IMR-90 (cell line): ENCODE data around the gene CCDC60. TPM values are rescaled to one million over a fixed set of nuclear protein-coding genes. Genes with fewer than 3 reads are reported as not detected.

Experiments used
- ATAC-seq: fragments of 200-7000 bp; cut with Tn5 transposase; 2 replicates; pipeline ENCODE4 v1.9.1; 2020; ENCODE audit warnings: low read depth, mild to moderate bottlenecking, moderate library complexity
- BruUV-seq: library from RNA; stranded (reverse); fragments of 400-500 nt; replicated peaks from 2 replicates; lab custom pipeline; 2021; lab: Mats Ljungman, UMichigan
- CTCF ChIA-PET: fragments of 300-600 bp; formaldehyde crosslinking; extraction: SDS; loops from one replicate; lab custom pipeline; 2021; ENCODE audit warnings: antibody characterized with exemption; lab: Yijun Ruan, JAX
- POLR2A ChIA-PET: fragments of 300-600 bp; sonication (Branson Sonifier 250); formaldehyde crosslinking; loops from one replicate; lab custom pipeline; 2022; ENCODE audit warnings: antibody characterized with exemption; ENCODE audit not compliant: unreplicated experiment; lab: Charles Lee
- DNase-seq: peaks from one replicate; pipeline ENCODE4 v3.0.0; 2013
- H2AFZ ChIP-seq: replicated peaks from 2 replicates; pipeline ENCODE3; 2013; ENCODE audit warnings: low read length, mild to moderate bottlenecking; ENCODE audit not compliant: poor library complexity
- H2AK5ac ChIP-seq: 2 replicates; pipeline ENCODE4 v1.6.1; 2013; ENCODE audit warnings: low read depth, low read length, inconsistent platforms
- H2AK9ac ChIP-seq: replicated peaks from 2 replicates; pipeline ENCODE3; 2013; ENCODE audit warnings: mild to moderate bottlenecking, low read depth, low read length, moderate library complexity; ENCODE audit not compliant: poor library complexity
- H2BK120ac ChIP-seq: 2 replicates; pipeline ENCODE4 v1.6.1; 2013; ENCODE audit warnings: low read depth, low read length, inconsistent platforms
- H2BK15ac ChIP-seq: 3 replicates; pipeline ENCODE4 v1.6.1; 2013; ENCODE audit warnings: low read depth, low read length, inconsistent platforms
- H2BK20ac ChIP-seq: 2 replicates; pipeline ENCODE4 v1.6.1; 2013; ENCODE audit warnings: low read depth, mild to moderate bottlenecking, inconsistent platforms, low read length, moderate library complexity
- H2BK5ac ChIP-seq: 2 replicates; pipeline ENCODE4 v1.6.1; 2013; ENCODE audit warnings: mild to moderate bottlenecking, low read depth, low read length, inconsistent platforms; ENCODE audit not compliant: poor library complexity, severe bottlenecking
- H3K14ac ChIP-seq: replicated peaks from 2 replicates; pipeline ENCODE4 v1.6.1; 2013; ENCODE audit warnings: low read depth, low read length, inconsistent platforms
- H3K18ac ChIP-seq: 2 replicates; pipeline ENCODE4 v1.6.1; 2013; ENCODE audit warnings: low read depth, low read length, control low read depth
- H3K23ac ChIP-seq: 2 replicates; pipeline ENCODE4 v1.6.1; 2013; ENCODE audit warnings: low read depth, low read length, inconsistent platforms
- H3K27ac ChIP-seq: 2 replicates; pipeline ENCODE4 v1.5.1; 2013; ENCODE audit warnings: mild to moderate bottlenecking, control low read depth, low read length; ENCODE audit not compliant: insufficient read depth
- H3K27me3 ChIP-seq: 2 replicates; pipeline ENCODE4 v1.6.1; 2013; ENCODE audit warnings: low read length; ENCODE audit not compliant: control insufficient read depth, insufficient read depth
- H3K36me3 ChIP-seq: 2 replicates; pipeline ENCODE4 v1.6.1; 2013; ENCODE audit warnings: low read length, mixed read lengths; ENCODE audit not compliant: control insufficient read depth, insufficient read depth
- H3K4ac ChIP-seq: 2 replicates; pipeline ENCODE4 v1.6.1; 2013; ENCODE audit warnings: low read depth, low read length, inconsistent platforms
- H3K4me1 ChIP-seq: 2 replicates; pipeline ENCODE4 v1.6.1; 2013; ENCODE audit warnings: low read length, mixed read lengths; ENCODE audit not compliant: control insufficient read depth, insufficient read depth
- H3K4me2 ChIP-seq: 2 replicates; pipeline ENCODE4 v1.6.1; 2013; ENCODE audit warnings: low read depth, mild to moderate bottlenecking, control low read depth, low read length, moderate library complexity
- H3K4me3 ChIP-seq: 2 replicates; pipeline ENCODE4 v1.5.1; 2013; ENCODE audit warnings: low read depth, mild to moderate bottlenecking, control low read depth, low read length, moderate library complexity; ENCODE audit not compliant: insufficient read depth
- H3K56ac ChIP-seq: 2 replicates; pipeline ENCODE4 v1.6.1; 2013; ENCODE audit warnings: low read length, inconsistent platforms; ENCODE audit not compliant: insufficient read depth; ENCODE audit errors: extremely low read depth
- H3K79me1 ChIP-seq, 2 experiments: 2 replicates each; pipeline ENCODE4 v1.6.1; 2013; ENCODE audit warnings: low read length in 2 of 2, inconsistent platforms in 1 of 2, low read depth in 1 of 2
- H3K9ac ChIP-seq: 2 replicates; pipeline ENCODE4 v1.6.1; 2013; ENCODE audit warnings: low read depth, low read length, control low read depth
- H3K9me1 ChIP-seq: 2 replicates; pipeline ENCODE4 v1.6.1; 2013; ENCODE audit warnings: low read length, inconsistent platforms; ENCODE audit not compliant: insufficient read depth
- H3K9me3 ChIP-seq: 2 replicates; pipeline ENCODE4 v1.6.1; 2013; ENCODE audit warnings: low read length; ENCODE audit not compliant: control insufficient read depth, insufficient read depth
- H4K20me1 ChIP-seq: 2 replicates; pipeline ENCODE4 v1.6.1; 2013; ENCODE audit warnings: low read length, inconsistent platforms; ENCODE audit not compliant: insufficient read depth
- H4K5ac ChIP-seq: 2 replicates; pipeline ENCODE4 v1.6.1; 2013; ENCODE audit warnings: mild to moderate bottlenecking, low read depth, low read length, control low read depth
- H4K8ac ChIP-seq, 2 experiments: 2 replicates each; pipeline ENCODE4 v1.6.1; 2013; ENCODE audit warnings: low read depth in 2 of 2, low read length in 2 of 2, control low read depth in 1 of 2, inconsistent platforms in 1 of 2
- H4K91ac ChIP-seq: 2 replicates; pipeline ENCODE4 v1.6.1; 2013; ENCODE audit warnings: low read depth, low read length, inconsistent platforms; ENCODE audit not compliant: insufficient read depth
- CEBPB ChIP-seq: IDR thresholded peaks from 2 replicates; pipeline ENCODE4 v1.6.1; 2012; ENCODE audit warnings: low read depth, low read length, improper control_type of control experiment
- USF2 ChIP-seq: fragments of 150-350 bp; IDR thresholded peaks from 2 replicates; pipeline ENCODE4 v1.6.1; 2017; ENCODE audit warnings: mild to moderate bottlenecking, antibody characterized with exemption, low read length, low read depth
- WGBS, 2 experiments: methylation state at CpG; one replicate each; pipeline versions ENCODE4 v1.1.5 to v1.1.7; 2013; ENCODE audit warnings: missing lambda C conversion rate in 2 of 2; ENCODE audit not compliant: insufficient read length in 1 of 2; ENCODE audit errors: extremely low coverage in 2 of 2; 5-methylcytosine and 5-hydroxymethylcytosine counted together
- dilution Hi-C: fragments of 300-500 bp; cut with HindIII; formaldehyde crosslinking; loops from one replicate; pipeline ENCODE4 v1.14.3; 2018; ENCODE audit warnings: low sequenced_read_pairs; ENCODE audit not compliant: unreplicated experiment
- in situ Hi-C: fragments of 300-500 bp; cut with MboI; formaldehyde crosslinking; loops from 3 replicates; pipeline ENCODE4 v1.14.3; 2019; ENCODE audit warnings: low sequenced_read_pairs, inconsistent platforms, mixed read lengths
- intact Hi-C: fragments of 100-400 bp; cut with micrococcal nuclease; formaldehyde crosslinking; loops from 2 replicates; pipeline ENCODE4 v1.10.0; 2022
- polyA plus RNA-seq, 3 experiments: library from polyadenylated mRNA; depleted of rRNA; stranded (reverse); fragments of >200 nt; gene quantifications; 2 replicates each; pipeline ENCODE4 v1.2.3, GENCODE V29; 2012; ENCODE audit warnings: low replicate concordance in 1 of 3
- total RNA-seq: library from RNA; depleted of rRNA; stranded (reverse); fragments of >200 nt; gene quantifications from 2 replicates; pipeline ENCODE4 v1.2.3, GENCODE V29; 2012

Gene CCDC60
- total and polyA plus RNA-seq, 2 of the 4 experiments (the other 2 are of a cell fraction), result not detected

GRCh38 chr12:119589097-119589496 is 254.6 kb downstream of the CCDC60 start:
- no peaks in the 10 kb centered on the region for H3K9me1 ChIP-seq
- no peak overlapping the region for H2AFZ ChIP-seq
- no peaks in the 10 kb centered on the region for H4K20me1 ChIP-seq
- H4K5ac ChIP-seq, result no peak overlapping the region
- H3K4ac ChIP-seq, result no peak overlapping the region
- H2BK15ac ChIP-seq, result no peak overlapping the region
- intact Hi-C loops, result no loop called here
- H2AK5ac ChIP-seq, result no peak overlapping the region
- H2AK9ac ChIP-seq, result no peak overlapping the region
- H2BK5ac ChIP-seq, result no peak overlapping the region
- dilution Hi-C loops, result no loop called here
- H3K27ac ChIP-seq, result no peak overlapping the region
- no CpG with 5 or more reads among the region's 1 CpG for WGBS, 2 experiments
- ChIA-PET POLR2A (no interaction called here), CTCF (no interaction called here)
- H3K36me3 ChIP-seq, result no peaks in the 10 kb centered on the region
- TF ChIP-seq USF2 (no peak), CEBPB (0 out of 2 replicates have a peak, but pooled peaks have one; percentile 32)
- H3K56ac ChIP-seq, result no peak overlapping the region
- no peak overlapping the region for H4K8ac ChIP-seq
- in situ Hi-C loops, result no loop called here
- H2BK120ac ChIP-seq, result no peak overlapping the region
- no peak overlapping the region for H3K23ac ChIP-seq
- no peak overlapping the region for H2BK20ac ChIP-seq
- H3K27me3 ChIP-seq, result peaks cover 5% of the 10 kb centered on the region; the same call in 1 of the 2 replicates
- no peaks in the 10 kb centered on the region for H3K79me1 ChIP-seq
- H3K9me3 ChIP-seq, result no peaks in the 10 kb centered on the region
- DNase-seq (peak; percentile 4), ATAC-seq (no peak)
- H3K18ac ChIP-seq, result no peak overlapping the region
- no peak overlapping the region for H3K9ac ChIP-seq
- no peak overlapping the region for H3K4me2 ChIP-seq
- H3K4me3 ChIP-seq, result no peak overlapping the region
- H3K14ac ChIP-seq, result no peak overlapping the region
- H4K91ac ChIP-seq, result no peak overlapping the region
- no TSS peak for BruUV-seq
- no peaks in the 10 kb centered on the region for H3K4me1 ChIP-seq
